Heart right ventricle (tissue), 16 donors: ENCODE data around the gene FSTL5. TPM values are rescaled to one million over a fixed set of nuclear protein-coding genes. Genes with fewer than 3 reads are reported as not detected.
A peak's percentile ranks its signal among the peaks of the same experiment; 100 is the strongest.

Source experiments
- ATAC-seq, 8 donors: fragments of 200-7000 bp; cut with Tn5 transposase; one replicate each; pipeline ENCODE4 v1.9.1; 2020; ENCODE audit warnings: mild to moderate bottlenecking in 8 of 8, moderate library complexity in 8 of 8, moderate number of reproducible peaks in 1 of 8
- DNase-seq, 2 donors: peaks; one replicate each; pipeline ENCODE4 v3.0.0-alpha.2; 2020
- H3K27ac ChIP-seq, 10 donors: fragments of 200-600 bp; sonication (generic) in 2 of 10; one replicate each; pipeline versions ENCODE4 v1.5.0 to v1.8.0; 2020 to 2022; ENCODE audit warnings: mild to moderate bottlenecking in 3 of 10
- H3K27me3 ChIP-seq, 7 donors: fragments of 200-600 bp; one replicate each; pipeline ENCODE4 v1.8.0; 2021 to 2022; ENCODE audit warnings: mild to moderate bottlenecking in 2 of 7
- H3K36me3 ChIP-seq, 9 donors: fragments of 200-600 bp; sonication (generic) in 1 of 9; one replicate each; pipeline versions ENCODE4 v1.5.0 to v1.8.0; 2020 to 2022; ENCODE audit warnings: mild to moderate bottlenecking in 2 of 9
- H3K4me1 ChIP-seq, 9 donors: fragments of 200-600 bp; sonication (generic) in 1 of 9; one replicate each; pipeline versions ENCODE4 v1.5.0 to v1.8.0; 2020 to 2022; ENCODE audit warnings: mild to moderate bottlenecking in 4 of 9
- H3K4me3 ChIP-seq, 10 donors: fragments of 200-600 bp; sonication (generic) in 2 of 10; one replicate each; pipeline versions ENCODE4 v1.5.0 to v1.8.0; 2020 to 2022; ENCODE audit warnings: mild to moderate bottlenecking in 7 of 10, moderate library complexity in 2 of 10
- H3K9me3 ChIP-seq, 11 donors: fragments of 200-600 bp in 10 of 11; sonication (generic) in 2 of 11; one replicate each; pipeline versions ENCODE4 v1.5.0 to v1.8.0; 2013 to 2022; ENCODE audit warnings: mild to moderate bottlenecking in 2 of 11, control low read depth in 1 of 11, moderate library complexity in 1 of 11
- WGBS, 2 donors: extraction: QIAGEN DNeasy Blood & Tissue Kit; methylation state at CpG; one replicate each; pipeline ENCODE4 v1.1.7; 2013; ENCODE audit warnings: inconsistent platforms in 1 of 2; 5-methylcytosine and 5-hydroxymethylcytosine counted together
- intact Hi-C, 10 donors: fragments of 100-400 bp; cut with DNase I; formaldehyde crosslinking; loops; one replicate each; pipeline versions ENCODE4 v1.11.1 to v1.14.2; 2022
- polyA plus RNA-seq, 2 donors: library from polyadenylated mRNA; stranded (reverse); fragments of 200-250 nt; gene quantifications; one replicate each; pipeline ENCODE4 v1.2.3, GENCODE V29; 2013
- total RNA-seq, 10 donors: library from RNA; stranded (reverse); fragmentation: NEBNext Ultra II Directional in 3 of 10; extraction: Animal tissue kit (Norgen Biotek cat#: 25700) in 3 of 10; gene quantifications; one replicate each; pipeline versions ENCODE4 v1.2.1 to v1.2.4, GENCODE V29; 2021 to 2023
- TF ChIP-seq, protein P1 (sequence below), 9 donors: fragments of 200-600 bp; sonication (generic) in 2 of 9; IDR thresholded peaks; one replicate each; pipeline versions ENCODE4 v1.5.0 to v1.8.0; 2021 to 2022; ENCODE audit warnings: antibody characterized with exemption in 9 of 9, mild to moderate bottlenecking in 5 of 9, moderate library complexity in 1 of 9
- donor health status: Arrhythmogenic right ventricular cardiomyopathy.
- donor health status: ischemic (EF 13 %, LVEDD 7.1; RV severe dilation, severe dysfunction).
- donor health status: healthy with polysubstance abuse.
- donor health status: DM: no; HTN: yes; CAD: no.
- donor health status: DM: no; HTN: no; CAD: no.
- donor health status: ischemic (EF 25% LVEDD 6.9; RV normal size, moderate dysfunction).
- donor health status: ischemic (EF 25% LVEDD 5.7; RV mildly dilated, moderate dysfunction).
- donor health status: healthy.
- donor health status: DM: yes; HTN: yes; CAD: no.
- donor health status: Ischemic cardiomyopathy.
- donor health status: ischemic (EF 35%, LVEDD 5.7; RV mildly dilated, moderate dysfunction).
- donor health status: nonischemic (EF 11% LVEDD 7.7; RV severe dilation, severe dysfunction).
- donor health status: DM: yes; HTN: yes; CAD: no.
- donor health status: PGD.
- donor health status: ischemic (EF 29% LVEDD 5.4; RV normal size, mild dysfunction).
- donor health status: nonischemic (EF 23%, LVEDD 6.1; RV moderate dilation, normal function).

Gene FSTL5
- total and polyA plus RNA-seq, 12 donors = 0.01 TPM; not detected in 11

DNA sequence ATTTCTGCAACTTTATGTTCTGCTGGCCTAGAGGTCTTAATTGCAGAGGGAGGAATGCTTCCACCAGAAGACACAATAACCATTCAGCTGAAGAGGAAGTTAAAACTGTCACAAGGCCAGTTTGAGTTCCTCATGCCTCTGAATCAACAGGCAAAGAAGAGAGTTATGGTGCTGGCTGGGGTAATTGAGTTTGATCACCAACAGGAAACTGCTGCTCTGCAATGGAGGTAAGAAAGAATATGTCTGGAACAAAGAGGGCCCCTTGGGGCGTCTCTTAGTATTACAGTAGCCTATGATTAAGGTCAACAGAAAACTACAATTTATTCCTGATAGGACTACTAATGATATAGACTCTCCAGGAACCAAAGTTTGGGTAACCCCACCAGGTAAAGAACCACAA lies 744.0 kb downstream of the FSTL5 start:
- H3K9me3 ChIP-seq = no peaks in the 10 kb centered on the region
- intact Hi-C loops = no loop called here
- H3K27me3 ChIP-seq = no peaks in the 10 kb centered on the region
- no peak for DNase-seq
- H3K36me3 ChIP-seq = no peaks in the 10 kb centered on the region
- 46 to 69% methylated on average over 1 of the region's 1 CpG for WGBS, 2 donors
- H3K4me3 ChIP-seq = no peak overlapping the region
- ATAC-seq = peak in 1 of 8 donors; percentile 25
- TF ChIP-seq, protein P1, sequence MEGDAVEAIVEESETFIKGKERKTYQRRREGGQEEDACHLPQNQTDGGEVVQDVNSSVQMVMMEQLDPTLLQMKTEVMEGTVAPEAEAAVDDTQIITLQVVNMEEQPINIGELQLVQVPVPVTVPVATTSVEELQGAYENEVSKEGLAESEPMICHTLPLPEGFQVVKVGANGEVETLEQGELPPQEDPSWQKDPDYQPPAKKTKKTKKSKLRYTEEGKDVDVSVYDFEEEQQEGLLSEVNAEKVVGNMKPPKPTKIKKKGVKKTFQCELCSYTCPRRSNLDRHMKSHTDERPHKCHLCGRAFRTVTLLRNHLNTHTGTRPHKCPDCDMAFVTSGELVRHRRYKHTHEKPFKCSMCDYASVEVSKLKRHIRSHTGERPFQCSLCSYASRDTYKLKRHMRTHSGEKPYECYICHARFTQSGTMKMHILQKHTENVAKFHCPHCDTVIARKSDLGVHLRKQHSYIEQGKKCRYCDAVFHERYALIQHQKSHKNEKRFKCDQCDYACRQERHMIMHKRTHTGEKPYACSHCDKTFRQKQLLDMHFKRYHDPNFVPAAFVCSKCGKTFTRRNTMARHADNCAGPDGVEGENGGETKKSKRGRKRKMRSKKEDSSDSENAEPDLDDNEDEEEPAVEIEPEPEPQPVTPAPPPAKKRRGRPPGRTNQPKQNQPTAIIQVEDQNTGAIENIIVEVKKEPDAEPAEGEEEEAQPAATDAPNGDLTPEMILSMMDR (IDR thresholded peaks at IDR 0.05) = no peak
- no peak overlapping the region for H3K27ac ChIP-seq
- no peaks in the 10 kb centered on the region for H3K4me1 ChIP-seq

DNA sequence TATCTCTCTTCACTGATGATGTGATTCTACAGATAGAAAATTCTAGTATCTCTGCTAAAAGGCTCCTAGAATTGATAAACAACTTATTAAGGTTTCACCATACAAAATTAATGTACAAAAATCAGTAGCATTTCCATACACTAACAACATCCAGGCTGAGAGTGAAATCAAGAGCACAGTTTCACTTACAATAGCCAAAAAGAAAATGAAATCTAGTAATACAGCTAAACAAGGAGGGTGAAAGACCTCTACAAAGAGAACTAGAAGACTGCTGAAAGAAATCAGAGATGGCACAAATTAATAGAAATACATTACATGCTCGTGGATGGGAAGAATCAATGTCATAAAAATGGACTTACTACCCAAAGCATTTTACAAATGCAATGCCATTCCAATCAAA lies 751.9 kb downstream of the FSTL5 start:
- intact Hi-C loops = no loop called here
- 66 to 68% methylated on average over 1 of the region's 1 CpG for WGBS, 2 donors
- no peaks in the 10 kb centered on the region for H3K36me3 ChIP-seq

DNA sequence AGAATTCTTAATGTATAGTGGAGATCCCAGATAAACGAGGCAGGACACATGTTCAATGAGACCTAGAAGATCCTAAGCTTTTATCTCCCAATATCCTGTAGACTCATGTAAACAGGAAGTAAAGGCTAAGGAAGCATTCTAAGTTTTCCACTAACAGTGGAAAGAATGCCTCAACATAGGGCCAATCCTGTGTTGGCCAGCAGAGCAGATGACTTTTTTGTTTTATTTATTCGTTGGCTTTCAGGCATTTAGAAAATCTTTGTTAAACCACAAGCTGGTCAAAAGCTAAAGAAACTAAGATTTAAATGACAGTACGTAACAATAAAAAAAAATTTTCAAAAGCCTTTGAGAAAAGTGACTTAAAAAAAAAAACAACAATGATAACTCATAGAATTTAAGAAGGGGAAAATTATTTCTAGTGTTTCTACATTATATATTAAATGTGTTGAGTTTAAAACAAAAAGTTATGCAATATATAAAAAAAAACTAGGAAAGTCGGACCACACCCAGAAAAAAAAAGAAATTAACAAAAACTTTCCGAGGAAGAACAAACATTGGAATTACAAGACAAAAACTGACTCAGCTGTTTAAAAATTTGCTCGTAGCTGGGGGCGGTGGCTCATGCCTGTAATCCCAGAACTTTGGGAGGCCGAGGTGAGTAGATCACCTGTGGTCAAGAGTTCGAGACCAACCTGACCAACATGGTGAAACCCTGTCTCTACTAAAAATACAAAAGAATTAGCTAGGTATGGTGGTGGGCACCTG lies 759.3 kb downstream of the FSTL5 start:
- TF ChIP-seq, protein P1 (IDR thresholded peaks at IDR 0.05) = no peak
- no peak overlapping the region for H3K27ac ChIP-seq
- DNase-seq = no peak
- no peak overlapping the region for H3K4me3 ChIP-seq
- H3K4me1 ChIP-seq = no peaks in the 10 kb centered on the region
- H3K36me3 ChIP-seq = no peaks in the 10 kb centered on the region
- intact Hi-C loops = no loop called here
- no peaks in the 10 kb centered on the region for H3K27me3 ChIP-seq
- peaks cover 0 to 29% (median 0%) of the 10 kb centered on the region in 11 donors for H3K9me3 ChIP-seq
- WGBS, 2 donors = 81 to 82% methylated on average over 9 of the region's 9 CpGs
- ATAC-seq = no peak

More for the DNA sequence above, 751.9 kb downstream of the FSTL5 start:
- Histone ChIP-seq H3K4me3 (no peak overlapping the region), H3K4me1 (no peaks in the 10 kb centered on the region), H3K9me3 (peaks cover 0 to 21% (median 0%) of the 10 kb centered on the region in 11 donors), H3K27ac (no peak overlapping the region), H3K27me3 (no peaks in the 10 kb centered on the region)
- no peak for DNase-seq
- TF ChIP-seq, protein P1 (IDR thresholded peaks at IDR 0.05) = no peak
- ATAC-seq = no peak

DNA sequence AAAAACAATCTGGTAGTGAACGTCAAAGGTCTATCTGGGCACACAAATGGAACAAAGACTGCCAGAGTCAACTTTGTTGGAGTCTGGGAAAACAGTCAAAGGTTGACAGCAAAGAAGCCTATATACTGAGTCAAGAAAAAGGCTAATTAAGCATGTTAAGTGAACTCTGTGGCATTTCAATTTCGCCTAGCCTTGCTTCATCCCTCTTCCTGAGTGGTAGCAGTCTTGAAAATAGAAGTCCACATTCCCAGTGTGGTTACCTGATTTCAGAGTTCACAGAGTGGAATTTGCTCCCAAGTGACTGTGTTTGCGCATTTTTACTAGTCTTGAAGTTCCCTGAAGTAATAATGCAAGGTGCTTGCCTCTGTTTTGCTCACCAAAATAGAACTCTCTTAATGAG lies 760.0 kb downstream of the FSTL5 start:
- intact Hi-C loops = no loop called here

More for the DNA sequence above, 760.0 kb downstream of the FSTL5 start:
- H3K27me3 ChIP-seq = no peaks in the 10 kb centered on the region
- no peak for DNase-seq
- TF ChIP-seq, protein P1 (IDR thresholded peaks at IDR 0.05) = no peak
- WGBS, 2 donors = 78 to 87% methylated on average over 3 of the region's 3 CpGs
- no peak overlapping the region for H3K27ac ChIP-seq
- no peak for ATAC-seq
- H3K36me3 ChIP-seq = no peaks in the 10 kb centered on the region
- peaks cover 0 to 27% (median 0%) of the 10 kb centered on the region in 11 donors for H3K9me3 ChIP-seq
- no peak overlapping the region for H3K4me3 ChIP-seq
- H3K4me1 ChIP-seq = no peaks in the 10 kb centered on the region
